Mucosa of descending colon (tissue), 3 donors: ENCODE measurements around the gene CDK5RAP3. TPM values are rescaled to one million over a fixed set of nuclear protein-coding genes. Genes with fewer than 3 reads are reported as not detected.
"Not testable (repeated sequence)": the region's sequence is repeated elsewhere in the genome, so short reads cannot be mapped to it uniquely, and the experiment has no call there.

Experiments
- ATAC-seq: fragments of 200-7000 bp; cut with Tn5 transposase; one replicate; pipeline ENCODE4 v1.9.1; 2020; ENCODE audit warnings: mild to moderate bottlenecking, moderate library complexity
- DNase-seq, 3 donors: peaks; one replicate each; pipeline ENCODE4 v3.0.0-alpha.2; 2020
- H3K36me3 ChIP-seq: fragments of 200-600 bp; one replicate; pipeline ENCODE4 v1.8.0; 2021; ENCODE audit warnings: low read depth, mild to moderate bottlenecking
- H3K4me1 ChIP-seq: fragments of 200-600 bp; one replicate; pipeline ENCODE4 v1.8.0; 2021; ENCODE audit warnings: low read depth, mild to moderate bottlenecking
- H3K4me3 ChIP-seq: fragments of 200-600 bp; one replicate; pipeline ENCODE4 v1.8.0; 2021; ENCODE audit warnings: mild to moderate bottlenecking
- H3K9me3 ChIP-seq: fragments of 200-600 bp; one replicate; pipeline ENCODE4 v1.8.0; 2021; ENCODE audit warnings: mild to moderate bottlenecking
- CTCF ChIP-seq: fragments of 200-600 bp; IDR thresholded peaks from one replicate; pipeline ENCODE4 v1.8.0; 2022; ENCODE audit warnings: antibody characterized with exemption, mild to moderate bottlenecking
- intact Hi-C, 2 donors: fragments of 100-400 bp; cut with DNase I in 1 of 2; cut with micrococcal nuclease in 1 of 2; formaldehyde crosslinking; loops; one replicate each; pipeline versions ENCODE4 v1.11.0 to v1.11.1; 2022; cut with DNase I, micrococcal nuclease
- total RNA-seq, 3 donors: library from RNA; stranded (reverse); fragmentation: NEBNext Ultra II Directional in 2 of 3; extraction: Animal tissue kit (Norgen Biotek cat#: 25700) in 2 of 3; gene quantifications; one replicate each; pipeline versions ENCODE4 v1.2.1 to v1.2.4, GENCODE V29; 2021 to 2023
- donor health status: DM: no; HTN: no; CAD: no; lungs with moderate emphysema.
- donor health status: DM: no; HTN: no; CAD: no.
- donor health status: DM: no; HTN: yes; CAD: no.

Gene CDK5RAP3
- total RNA-seq, 3 donors from 2014 or later = 136 to 215 (median 163) TPM

- Histone ChIP-seq H3K9me3 (no peaks in the 10 kb centered on the region), H3K4me1 (no peaks in the 10 kb centered on the region), H3K4me3 (no peak overlapping the region), H3K36me3 (peaks cover 8% of the 10 kb centered on the region)
- intact Hi-C loops = no loop called here
- ATAC-seq (peak; percentile 40), DNase-seq (no peak)
- no peak for TF ChIP-seq CTCF
Measured at GRCh38 chr17:47929218-47930000, 41.5 kb upstream of the CDK5RAP3 start.

- TF ChIP-seq CTCF = no peak
- Histone ChIP-seq H3K9me3 (no peaks in the 10 kb centered on the region), H3K4me3 (no peak overlapping the region), H3K4me1 (no peaks in the 10 kb centered on the region), H3K36me3 (no peaks in the 10 kb centered on the region)
- intact Hi-C loops = no loop called here
- DNase-seq = no peak
- no peak for ATAC-seq
Measured at GRCh38 chr17:47931848-47932247, 39.1 kb upstream of the CDK5RAP3 start.

- no peak for TF ChIP-seq CTCF
- no peak overlapping the region for H3K4me3 ChIP-seq
- no peaks in the 10 kb centered on the region for H3K4me1 ChIP-seq
- DNase-seq = no peak
- no peaks in the 10 kb centered on the region for H3K9me3 ChIP-seq
- H3K36me3 ChIP-seq = no peaks in the 10 kb centered on the region
- no peak for ATAC-seq
- intact Hi-C loops = no loop called here
Measured at GRCh38 chr17:47934856-47935255, 36.1 kb upstream of the CDK5RAP3 start.

- DNase-seq, intact Hi-C loops, H3K36me3 ChIP-seq, H3K4me3 ChIP-seq, ATAC-seq, H3K9me3 ChIP-seq, H3K4me1 ChIP-seq: not testable (repeated sequence)
Measured at GRCh38 chr17:47935468-47935867, 35.4 kb upstream of the CDK5RAP3 start.

GRCh38 chr17:47935961-47936360 lies 35.0 kb upstream of the CDK5RAP3 start:
- Histone ChIP-seq H3K9me3 (no peaks in the 10 kb centered on the region), H3K4me3 (no peak overlapping the region), H3K36me3 (no peaks in the 10 kb centered on the region), H3K4me1 (peaks cover 3% of the 10 kb centered on the region)
- ATAC-seq (no peak), DNase-seq (no peak)
- intact Hi-C loops = no loop called here
- TF ChIP-seq CTCF = no peak

GRCh38 chr17:47937941-47938340 lies 33.0 kb upstream of the CDK5RAP3 start:
- ATAC-seq = no peak
- no peak for TF ChIP-seq CTCF
- Histone ChIP-seq H3K36me3 (no peaks in the 10 kb centered on the region), H3K9me3 (no peaks in the 10 kb centered on the region), H3K4me1 (peaks cover 10% of the 10 kb centered on the region), H3K4me3 (no peak overlapping the region)
- intact Hi-C loops = no loop called here
- no peak for DNase-seq
